OCI-M2 (cell line): Measurements from ENCODE around the gene DUSP9.

Experiments
- DNase-seq: peaks from one replicate; lab custom pipeline; 2025; ENCODE audit not compliant: unreplicated experiment; lab: John Stamatoyannopoulos, UW

The DUSP9 gene

GRCh38 chrX:153635788-153636668 lies 11.0 kb upstream of the DUSP9 start:
- DNase-seq: no peak

GRCh38 chrX:153636716-153637115 lies 10.3 kb upstream of the DUSP9 start:
- no peak for DNase-seq

GRCh38 chrX:153637121-153638040 lies 9.6 kb upstream of the DUSP9 start:
- no peak for DNase-seq

- no peak for DNase-seq
These were observed 9.0 kb upstream of the DUSP9 start for GRCh38 chrX:153638041-153638371.

- DNase-seq: no peak
These were observed 8.4 kb upstream of the DUSP9 start for GRCh38 chrX:153638436-153639176.

- DNase-seq: no peak
These were observed 7.6 kb upstream of the DUSP9 start for GRCh38 chrX:153639177-153640044.

GRCh38 chrX:153640045-153640686 lies 6.8 kb upstream of the DUSP9 start:
- no peak for DNase-seq

GRCh38 chrX:153640736-153641575 lies 6.0 kb upstream of the DUSP9 start:
- no peak for DNase-seq

- no peak for DNase-seq
These were observed 5.4 kb upstream of the DUSP9 start for GRCh38 chrX:153641627-153642026.

GRCh38 chrX:153642051-153642654 lies 4.8 kb upstream of the DUSP9 start:
- DNase-seq: no peak

- no peak for DNase-seq
These were observed 4.2 kb upstream of the DUSP9 start for GRCh38 chrX:153642655-153643430.

GRCh38 chrX:153643431-153644351 lies 3.3 kb upstream of the DUSP9 start:
- no peak for DNase-seq

GRCh38 chrX:153644356-153645125 lies 2.5 kb upstream of the DUSP9 start:
- no peak for DNase-seq

GRCh38 chrX:153645151-153645550 lies 1.9 kb upstream of the DUSP9 start:
- DNase-seq: no peak

GRCh38 chrX:153645921-153646488 lies 998 bp upstream of the DUSP9 start:
- DNase-seq: no peak
